SIG-M5 (cell line): ENCODE results near the gene EGLN1.

Source experiments
- DNase-seq: peaks from one replicate; lab custom pipeline; 2025; lab: John Stamatoyannopoulos, UW

EGLN1 gene

DNA sequence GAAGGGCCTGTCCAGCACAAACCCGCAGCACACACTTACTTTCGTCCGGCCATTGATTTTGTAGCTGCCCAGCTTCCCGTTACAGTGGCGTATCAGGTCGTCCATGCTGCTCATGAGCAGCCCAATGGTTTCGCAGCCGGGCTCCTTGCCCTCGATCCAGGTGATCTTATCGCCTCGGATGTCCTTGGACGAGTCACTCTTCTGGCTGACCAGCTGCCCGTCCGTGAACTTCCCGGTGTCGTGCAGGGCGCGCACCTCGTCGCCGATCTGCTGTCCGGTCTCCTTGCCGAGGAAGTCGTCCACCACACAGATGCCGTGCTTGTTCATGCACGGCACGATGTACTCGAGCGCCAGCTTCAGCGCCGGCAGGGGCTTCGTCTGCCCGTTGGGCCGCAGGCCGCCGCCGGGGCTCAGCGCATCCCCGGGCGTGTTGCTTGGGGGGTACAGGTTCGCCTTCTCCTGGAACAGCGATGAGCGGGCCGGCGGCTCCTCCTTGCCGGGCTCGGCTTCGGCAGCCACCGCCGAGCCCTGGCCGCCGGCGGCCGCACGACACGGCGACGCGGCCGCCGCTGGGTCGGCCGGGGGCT lies 1.0 kb downstream of the EGLN1 start:
- no peak for DNase-seq

DNA sequence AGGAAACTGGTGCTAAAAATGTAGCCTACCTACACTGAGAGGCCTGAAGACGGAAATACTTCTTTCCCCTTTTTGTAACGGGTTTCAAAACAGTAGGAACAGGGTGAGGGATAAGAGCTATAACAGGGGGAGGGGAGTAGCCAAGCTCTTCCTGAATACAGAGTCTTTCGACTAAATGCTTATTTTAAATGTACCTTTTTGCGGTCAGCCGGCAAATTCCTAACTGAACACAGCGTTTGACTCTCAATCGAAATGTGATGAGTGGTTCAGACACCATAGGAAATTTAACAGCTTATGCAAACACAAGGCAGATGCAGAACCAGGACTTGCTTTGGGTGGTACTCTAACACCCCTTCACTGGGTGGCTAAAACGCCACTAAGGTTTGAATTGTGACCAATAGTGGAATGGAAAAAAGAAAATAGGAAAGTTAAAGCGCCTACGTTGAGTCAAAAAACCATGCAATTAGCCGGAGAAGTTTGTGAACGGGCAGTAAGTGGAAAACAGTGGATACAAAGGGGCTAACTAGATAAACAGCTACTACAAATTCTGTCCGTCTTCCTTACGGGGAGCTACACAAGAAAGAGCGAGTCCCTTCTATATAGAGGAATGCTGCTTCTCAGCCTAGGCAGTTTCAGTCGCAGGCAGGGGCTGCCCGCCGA lies 1.7 kb downstream of the EGLN1 start:
- DNase-seq: no peak

DNA sequence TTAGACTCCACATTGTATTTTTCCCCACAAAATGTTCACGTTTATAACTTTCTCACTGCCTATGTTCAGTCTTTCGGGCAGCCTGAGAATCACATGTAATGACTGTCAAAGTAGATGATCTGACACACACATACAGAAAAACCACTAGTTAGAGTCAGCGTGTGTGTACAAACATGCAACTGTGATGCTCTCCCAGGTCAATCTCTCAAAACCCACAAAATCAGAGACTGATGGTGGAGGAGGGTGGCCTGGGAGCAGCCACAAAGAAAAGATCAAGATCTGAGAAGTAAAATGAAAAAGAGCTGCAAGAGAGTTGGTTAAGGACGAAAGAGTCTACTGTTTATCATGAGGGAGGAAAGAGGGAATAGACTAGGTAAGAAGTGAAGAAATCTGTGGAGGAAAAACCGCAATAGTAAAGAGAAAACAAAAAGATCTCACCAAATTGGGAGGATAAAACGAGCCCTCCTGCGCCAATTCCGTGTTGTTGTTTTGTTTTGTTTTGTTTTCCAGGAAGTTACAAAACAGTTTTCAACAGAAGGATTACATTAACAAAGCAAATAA lies 2.3 kb downstream of the EGLN1 start:
- DNase-seq: no peak

DNA sequence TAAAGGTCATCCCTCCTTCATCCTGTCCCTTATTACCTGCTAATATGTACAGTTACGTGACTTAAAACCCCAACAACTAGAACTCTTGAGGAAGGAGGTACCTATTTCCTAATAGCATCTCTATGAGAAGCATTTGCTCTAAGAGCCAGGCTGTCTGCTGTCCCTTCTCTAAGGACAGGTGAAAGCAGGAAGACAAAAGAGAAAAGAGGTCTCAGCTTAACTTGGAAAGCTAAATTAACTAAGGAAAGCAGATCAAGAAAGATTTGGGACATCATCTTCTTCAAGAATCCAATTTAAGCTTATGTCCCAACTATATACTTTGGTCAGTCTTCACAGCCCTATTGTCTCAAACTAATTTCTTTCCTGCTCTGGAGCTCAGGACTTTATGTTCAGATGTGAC lies 2.9 kb downstream of the EGLN1 start:
- no peak for DNase-seq

DNA sequence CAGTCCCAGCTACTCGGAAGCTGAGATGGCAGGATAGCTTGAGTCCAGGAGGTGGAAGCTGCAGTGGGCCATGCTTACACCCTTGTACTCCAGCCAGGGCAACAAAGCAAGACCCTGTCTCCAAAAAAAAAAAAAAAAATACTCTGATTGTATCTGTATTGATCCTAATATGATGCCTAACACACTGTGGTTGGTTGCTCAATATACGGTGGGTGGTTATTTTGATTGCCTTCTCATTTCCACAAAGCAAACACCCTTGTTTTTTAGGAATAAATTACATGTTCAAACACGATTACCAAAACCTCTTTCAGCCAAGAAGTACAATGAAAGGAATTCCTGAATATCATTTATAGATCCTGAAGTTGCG lies 3.4 kb downstream of the EGLN1 start:
- DNase-seq: no peak

DNA sequence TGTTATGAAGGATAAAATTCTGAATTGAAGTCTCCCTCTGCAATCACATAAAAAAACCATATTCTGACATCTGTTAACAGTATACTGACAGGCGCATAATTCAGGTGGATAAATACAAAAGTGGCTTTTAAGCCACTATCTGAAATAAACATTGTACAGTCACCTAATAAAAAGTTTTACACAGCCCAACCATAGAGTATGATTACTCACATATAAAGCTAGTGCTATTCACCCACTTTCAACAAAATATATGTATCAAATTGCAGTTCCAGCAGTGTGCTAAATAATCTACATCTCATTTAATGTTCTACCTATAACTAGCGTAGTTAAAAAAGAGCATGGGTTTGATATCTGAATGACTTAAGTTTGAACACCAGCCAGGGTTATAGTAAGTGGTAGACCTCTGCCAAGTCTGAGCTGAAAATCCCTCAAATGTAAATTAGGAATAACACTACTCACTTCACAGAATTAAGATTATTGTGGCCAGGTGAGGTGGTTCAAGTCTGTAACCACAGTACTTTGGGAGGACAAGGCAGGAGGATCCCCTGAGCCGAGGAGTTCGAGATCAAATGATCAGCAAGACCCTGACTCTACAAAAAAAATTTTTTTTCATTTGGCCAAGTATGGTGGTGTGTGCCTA lies 3.9 kb downstream of the EGLN1 start:
- DNase-seq: no peak

DNA sequence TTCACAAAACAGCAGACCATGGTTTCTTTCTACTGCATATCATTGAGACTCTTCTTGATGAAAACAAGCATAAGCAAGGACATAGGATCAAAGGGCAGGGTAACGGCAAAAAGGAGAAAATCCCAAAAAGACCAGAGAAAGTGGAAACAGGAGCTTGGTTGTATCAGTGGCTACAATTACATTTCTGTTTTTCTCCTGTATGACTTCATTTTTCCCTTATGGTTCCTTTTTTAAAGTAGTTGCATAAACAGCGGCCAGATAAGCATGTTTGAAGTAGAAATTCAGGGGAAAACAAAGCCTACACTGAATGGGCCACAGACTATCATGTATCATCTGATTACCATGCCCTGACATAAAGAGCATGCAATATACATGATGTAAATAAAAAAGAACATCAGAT lies 4.6 kb downstream of the EGLN1 start:
- DNase-seq: no peak

DNA sequence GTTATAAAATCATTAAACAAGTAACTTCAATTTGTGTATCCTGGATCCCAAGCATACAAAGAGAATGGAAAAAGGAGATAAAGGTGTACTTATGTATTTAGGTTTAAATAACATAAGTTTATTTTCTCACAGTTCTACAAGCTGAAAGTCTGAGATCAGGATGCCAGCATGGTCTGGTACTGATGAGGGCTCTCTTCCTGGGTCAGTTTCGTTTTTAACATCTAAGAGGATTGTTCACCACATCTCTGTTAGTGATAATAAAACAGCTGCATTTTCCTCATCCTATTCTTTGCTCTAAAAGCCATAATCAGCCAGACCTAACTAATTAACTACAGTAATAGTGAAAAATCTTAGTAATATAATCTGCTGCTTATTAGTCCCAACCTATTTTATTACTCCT lies 5.2 kb downstream of the EGLN1 start:
- no peak for DNase-seq

DNA sequence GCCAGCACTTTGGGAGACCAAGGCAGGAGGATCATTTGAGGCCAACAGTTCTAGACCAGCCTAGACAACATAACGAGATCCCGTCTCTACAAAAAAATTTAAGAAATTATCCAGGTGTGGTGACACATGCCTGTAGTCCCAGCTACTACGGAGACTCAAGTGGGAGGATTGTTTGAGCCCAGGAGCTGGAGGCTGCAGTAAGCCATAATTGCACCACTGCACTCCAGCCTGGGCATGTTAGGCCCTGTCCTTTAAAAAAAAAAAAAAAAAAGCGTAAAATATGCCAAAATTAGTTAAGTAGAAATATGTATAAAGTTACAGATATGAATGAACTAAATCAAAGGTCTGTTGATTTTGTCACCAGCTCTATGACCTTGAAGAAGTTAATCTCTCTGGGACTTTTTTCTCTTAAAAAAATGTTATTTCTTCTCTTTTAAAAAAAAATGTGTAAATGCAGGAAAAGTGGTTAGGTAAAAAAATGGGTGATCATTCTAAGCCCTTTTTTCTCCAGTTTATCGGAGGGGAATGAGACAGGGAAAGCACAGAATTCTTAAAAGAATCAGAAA lies 7.0 kb downstream of the EGLN1 start:
- DNase-seq: no peak

DNA sequence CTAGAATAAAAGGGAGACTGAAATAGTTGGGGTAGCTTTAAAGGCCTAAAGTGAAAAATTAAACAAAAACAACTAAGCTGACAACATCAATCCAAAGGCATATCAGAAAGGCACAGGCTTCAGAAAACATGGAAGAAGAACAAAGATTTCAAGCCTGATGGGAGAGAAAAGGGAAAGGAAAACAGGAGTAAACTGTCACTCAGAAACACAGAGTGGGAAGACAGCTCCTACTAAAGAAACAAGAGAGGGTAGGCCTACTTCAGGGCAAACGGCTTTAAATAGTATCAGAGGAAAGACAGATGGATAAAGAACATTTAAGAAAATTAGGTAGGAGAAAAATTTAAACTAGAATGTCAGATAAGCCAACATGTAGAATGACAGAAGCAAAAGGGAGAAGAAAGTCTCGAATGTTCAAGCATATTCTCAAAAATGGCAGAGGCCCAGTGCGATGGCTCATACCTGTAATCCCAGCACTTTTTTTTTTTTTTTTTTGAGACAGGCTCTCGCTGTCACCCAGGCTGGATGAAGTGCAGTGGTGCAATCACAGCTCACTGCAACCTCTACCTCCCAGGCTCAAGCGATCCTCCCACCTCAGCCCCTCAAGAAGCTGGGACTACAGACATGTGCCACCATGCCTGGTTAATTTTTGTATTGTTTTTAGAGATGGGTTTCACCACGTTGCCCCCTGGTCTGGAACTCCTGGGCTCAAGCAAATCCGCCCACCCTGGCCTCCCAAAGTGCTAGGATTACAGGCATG lies 7.6 kb downstream of the EGLN1 start:
- DNase-seq: no peak

DNA sequence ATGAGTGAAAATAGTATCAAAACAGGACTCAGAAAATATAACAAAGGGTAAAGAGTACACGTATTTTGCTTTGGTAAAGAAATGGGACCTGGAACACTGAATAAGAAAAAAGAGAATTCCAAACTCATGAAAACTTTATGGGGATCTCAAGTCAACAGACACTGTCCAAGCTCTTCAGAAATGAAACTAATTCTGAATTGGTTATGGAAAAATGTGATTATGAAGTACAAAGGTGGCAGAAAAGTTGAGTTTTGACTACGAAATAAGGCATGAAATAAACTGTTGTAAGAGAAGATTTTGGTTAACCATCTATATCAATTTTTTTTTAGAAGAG lies 8.4 kb downstream of the EGLN1 start:
- DNase-seq: no peak

DNA sequence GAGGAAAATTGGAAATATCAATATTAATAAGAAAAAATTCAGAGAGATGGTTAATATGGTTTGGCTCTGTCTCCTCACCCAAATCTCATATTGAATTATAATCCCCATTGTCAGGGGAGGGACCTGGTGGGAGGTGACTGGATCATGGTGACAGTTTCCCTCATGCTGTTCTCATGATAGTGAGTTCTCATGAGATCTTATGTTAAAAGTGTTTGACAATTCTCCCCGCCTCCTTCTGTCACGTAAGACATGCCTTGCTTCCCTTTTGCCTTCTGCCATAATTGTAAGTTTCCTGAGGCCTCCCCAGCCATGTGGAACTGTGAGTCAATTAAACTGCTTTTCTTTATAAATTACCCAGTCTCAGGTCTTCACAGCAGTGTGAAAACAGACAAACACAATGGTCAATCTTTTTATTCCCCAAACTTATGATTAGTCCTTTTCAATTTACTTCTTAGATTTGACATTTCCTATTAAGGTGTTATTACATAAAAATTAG lies 11.0 kb downstream of the EGLN1 start:
- DNase-seq: no peak

DNA sequence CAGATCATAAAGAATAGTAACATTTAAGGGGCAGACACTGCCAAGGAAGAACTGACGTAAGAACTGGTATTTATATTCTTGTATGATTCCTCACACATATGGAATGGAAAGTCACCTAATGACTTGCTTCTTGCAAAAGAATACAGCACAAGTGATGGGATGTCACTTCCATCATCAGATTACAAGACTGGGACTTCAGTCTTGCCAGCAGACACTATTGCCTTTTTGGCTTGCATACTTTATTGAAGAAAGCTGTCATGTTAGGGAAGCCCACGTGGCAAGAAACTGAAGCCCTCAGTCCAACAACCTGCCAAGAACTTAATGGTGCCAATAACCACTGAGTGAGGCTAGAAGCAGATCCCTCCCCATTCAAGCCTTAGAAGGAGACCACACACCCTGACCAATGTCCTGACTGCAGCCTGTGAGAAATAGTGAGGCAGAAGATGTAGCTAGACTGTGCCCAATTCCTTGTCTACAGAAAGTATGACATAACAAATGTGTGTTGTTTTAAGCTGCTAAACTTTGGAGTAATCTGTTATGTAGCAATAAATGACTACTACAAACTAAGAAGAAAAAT lies 12.0 kb downstream of the EGLN1 start:
- DNase-seq: no peak

DNA sequence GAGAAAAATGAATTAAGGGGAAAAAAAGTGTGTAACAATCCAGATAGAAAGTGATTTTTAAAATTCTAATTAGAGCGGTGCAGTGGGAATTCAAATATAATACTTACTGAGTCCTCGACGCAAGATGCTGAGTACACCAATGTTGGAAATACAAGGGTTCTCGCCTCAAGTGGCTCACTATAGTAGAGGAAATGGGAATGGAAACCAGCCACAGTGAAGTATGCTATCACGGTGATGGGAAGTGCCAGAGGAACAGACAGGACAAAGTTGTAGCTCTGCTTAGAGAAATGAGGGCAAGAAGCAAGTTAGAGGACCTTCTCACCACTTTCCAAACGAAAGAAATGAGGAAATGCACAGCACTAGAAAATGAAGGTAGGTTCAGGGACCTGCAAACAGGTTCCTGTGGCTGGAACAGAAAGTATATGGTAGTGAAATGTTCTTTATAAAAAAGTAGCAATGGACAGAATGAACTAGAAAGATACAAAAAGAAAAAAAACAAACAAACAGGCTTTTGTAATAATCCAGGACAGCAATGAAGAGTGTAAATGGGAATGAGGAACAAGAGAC lies 13.5 kb downstream of the EGLN1 start:
- no peak for DNase-seq

DNA sequence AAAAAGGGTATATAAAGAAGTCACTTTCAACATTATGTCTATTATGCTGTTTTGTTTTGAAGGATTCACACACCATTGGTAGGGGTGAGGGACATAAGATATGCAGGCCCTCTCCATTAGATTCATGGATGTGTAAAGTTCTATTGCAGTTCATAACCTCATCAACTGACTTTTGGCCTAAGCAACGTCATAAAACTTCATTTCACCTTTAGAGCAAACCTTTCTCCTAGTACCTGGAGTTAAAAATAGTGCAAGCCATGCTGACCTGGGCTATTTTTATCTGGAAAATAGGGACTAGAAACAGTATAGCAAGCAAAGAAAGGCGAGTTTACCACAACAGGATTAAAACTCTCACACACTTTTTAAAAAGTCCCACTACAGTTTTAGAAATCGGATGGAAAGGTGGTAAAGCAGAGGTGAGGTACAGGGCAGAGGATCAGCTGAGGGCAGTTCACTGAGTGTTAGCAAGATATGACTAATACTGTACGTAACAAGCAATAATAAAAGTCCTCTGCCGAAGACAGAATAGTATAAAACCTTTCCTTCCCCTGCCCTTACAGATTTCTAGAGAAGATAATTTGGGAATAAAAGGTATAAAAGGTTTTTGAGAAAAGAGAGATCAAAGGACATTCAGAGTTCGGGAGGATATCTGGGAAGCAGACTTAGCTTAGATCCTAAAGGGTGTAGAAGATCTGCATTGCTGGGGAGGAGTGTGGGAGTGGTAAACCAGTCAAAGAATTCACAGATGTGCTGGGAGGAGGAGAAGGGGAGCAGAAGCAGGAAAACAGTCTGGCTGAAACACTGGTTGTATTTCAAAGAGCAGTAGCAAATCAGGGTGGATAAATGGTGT lies 14.3 kb downstream of the EGLN1 start:
- no peak for DNase-seq

DNA sequence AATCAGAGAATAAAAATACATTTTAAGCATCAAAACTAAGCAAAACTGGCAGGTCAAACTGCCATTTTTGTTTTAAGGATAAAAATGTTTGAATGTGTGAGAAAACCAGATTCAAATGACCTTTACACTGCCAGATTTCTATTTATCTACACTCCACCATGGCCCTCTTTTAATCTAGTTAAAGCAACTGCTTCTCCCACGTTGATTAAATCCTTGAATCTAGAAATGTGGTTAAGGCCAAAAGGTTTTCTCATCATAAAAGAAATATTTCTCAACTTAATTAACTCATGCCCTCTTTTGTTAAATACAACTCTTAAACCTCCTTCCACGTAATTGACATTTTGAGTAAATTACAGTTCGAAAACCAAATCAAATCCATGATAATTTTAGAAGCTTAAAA lies 15.0 kb downstream of the EGLN1 start:
- DNase-seq: no peak

DNA sequence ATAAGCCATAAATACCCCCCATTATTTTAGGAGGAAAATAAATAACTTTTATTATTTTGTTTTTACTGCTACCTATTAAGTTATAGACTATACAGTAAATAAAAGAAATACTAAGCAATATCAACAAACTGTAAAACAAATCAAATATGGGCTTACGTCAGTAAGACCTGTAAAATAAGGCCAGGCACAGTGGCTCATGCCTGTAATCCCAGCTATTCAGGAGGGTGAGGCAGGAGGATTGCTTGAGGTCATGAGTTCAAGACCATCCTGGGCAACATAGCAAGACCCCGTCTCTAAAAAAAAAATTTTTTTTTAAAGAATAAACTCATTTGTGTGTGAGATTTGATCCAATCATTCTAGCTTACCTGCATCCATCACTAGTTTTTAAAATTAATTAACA lies 17.8 kb downstream of the EGLN1 start:
- no peak for DNase-seq

DNA sequence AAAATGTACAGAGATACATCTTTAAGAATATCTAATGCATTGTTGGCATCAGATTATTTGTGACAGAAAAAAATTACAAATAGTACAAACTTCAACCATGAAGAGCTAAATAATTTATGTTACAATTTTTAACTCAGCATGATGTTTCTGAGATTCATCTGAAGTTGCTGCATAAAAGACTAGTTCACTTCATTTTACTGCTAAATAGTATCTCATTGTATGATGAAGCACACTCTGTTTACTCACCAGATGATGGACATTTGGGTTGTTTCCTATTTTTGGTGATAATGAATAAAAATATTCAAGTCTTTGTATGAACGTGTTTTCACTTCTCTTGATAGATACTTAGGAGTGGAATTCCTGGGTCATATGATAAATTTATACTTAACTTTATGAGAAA lies 20.6 kb downstream of the EGLN1 start:
- no peak for DNase-seq

DNA sequence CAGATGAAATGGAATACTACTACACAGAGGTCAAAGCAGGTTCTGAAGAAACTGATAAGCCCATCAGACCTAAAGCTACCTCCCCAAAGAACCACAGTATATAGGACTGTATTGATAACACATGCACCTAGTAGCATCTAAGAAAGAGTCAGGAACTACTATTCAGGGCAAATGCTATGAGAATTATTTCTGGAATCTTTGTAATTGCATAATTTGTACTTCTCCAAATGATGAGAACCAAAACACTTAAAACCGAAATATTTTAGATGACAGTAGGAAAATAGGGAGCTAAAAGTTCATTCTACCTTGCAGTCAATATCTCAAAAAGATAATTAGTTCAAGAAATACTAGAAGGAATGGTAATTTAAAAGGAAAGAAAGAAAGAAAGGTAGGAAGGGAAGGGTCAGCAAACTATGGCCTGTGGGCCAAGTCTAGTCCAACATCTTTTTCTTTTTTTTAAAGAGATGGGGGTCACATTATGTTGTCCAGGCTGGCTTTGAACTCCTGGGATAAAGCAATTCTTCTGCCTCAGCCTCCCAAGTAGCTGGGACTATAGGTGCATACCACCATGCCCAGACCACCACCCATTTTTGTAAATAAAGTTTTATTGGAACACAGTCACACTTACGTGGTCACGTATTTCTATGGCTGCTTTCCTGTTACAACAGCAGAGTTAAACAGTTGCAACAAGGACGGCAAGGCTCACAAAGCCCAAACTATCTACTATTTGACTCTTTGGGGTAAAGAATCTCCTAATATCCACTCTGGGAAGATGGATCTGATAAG lies 24.0 kb downstream of the EGLN1 start:
- no peak for DNase-seq

DNA sequence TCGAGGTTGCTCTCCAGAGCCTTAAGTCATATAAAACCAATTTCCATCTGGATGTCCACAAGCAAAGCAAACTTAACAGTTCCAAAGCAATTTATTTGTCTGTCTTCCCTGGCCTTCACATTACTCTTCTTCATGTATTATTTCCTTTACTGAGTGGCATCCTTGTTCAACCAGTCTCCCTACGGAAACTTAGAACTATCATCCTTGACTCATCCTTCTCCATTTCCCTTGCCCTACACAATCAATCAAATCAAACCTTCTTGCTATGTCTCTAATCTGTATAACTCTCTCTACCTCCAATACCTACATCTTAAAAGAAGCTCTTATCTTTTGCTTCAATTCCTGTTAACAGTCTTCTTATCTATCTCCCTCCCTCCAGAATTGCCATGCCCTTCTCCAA lies 25.4 kb downstream of the EGLN1 start:
- no peak for DNase-seq
